ENCODE data around the gene ADPRHL1. TPM values are rescaled to one million over a fixed set of nuclear protein-coding genes. Genes with fewer than 3 reads are reported as not detected.

ADPRHL1 gene
- total RNA-seq, 4 donors from 2014 or later = 6.9 to 15.5 (median 12.6) TPM

DNA sequence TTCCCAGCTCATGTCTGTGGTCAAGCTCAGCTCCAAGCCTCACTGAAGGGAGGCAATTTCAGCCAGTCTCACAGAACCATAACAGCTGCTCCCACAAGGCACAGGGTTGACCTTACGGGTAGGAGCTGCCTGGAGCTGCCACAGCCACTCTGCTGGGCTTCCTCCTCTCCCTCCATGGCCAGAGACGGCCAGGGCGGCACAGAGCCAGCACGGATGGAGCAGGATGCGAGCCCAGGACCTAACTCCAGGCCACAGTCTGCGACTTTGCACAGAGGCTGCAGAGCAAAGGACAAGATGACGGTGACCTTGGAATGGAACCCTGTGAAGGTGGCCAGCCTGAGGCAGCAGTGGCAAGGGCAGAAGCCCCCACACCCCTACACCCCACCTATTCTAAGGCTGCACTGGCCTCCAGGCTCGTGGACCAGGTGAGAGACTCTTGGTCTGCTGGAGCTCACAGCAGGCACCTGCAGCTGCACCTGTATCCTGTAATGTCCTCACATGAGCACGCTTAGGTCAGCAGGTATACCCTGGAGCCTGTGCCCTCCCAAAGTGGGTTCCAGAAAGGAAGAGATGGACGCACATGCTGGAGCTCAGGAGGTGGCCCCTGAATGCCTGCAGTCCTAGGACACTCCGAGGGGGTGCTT is 29.6 kb downstream of the ADPRHL1 start:
- TF ChIP-seq POLR2A (IDR thresholded peaks at IDR 0.05) = no peak
- TF ChIP-seq EP300 (IDR thresholded peaks at IDR 0.05) = no peak
- TF ChIP-seq, protein P1, sequence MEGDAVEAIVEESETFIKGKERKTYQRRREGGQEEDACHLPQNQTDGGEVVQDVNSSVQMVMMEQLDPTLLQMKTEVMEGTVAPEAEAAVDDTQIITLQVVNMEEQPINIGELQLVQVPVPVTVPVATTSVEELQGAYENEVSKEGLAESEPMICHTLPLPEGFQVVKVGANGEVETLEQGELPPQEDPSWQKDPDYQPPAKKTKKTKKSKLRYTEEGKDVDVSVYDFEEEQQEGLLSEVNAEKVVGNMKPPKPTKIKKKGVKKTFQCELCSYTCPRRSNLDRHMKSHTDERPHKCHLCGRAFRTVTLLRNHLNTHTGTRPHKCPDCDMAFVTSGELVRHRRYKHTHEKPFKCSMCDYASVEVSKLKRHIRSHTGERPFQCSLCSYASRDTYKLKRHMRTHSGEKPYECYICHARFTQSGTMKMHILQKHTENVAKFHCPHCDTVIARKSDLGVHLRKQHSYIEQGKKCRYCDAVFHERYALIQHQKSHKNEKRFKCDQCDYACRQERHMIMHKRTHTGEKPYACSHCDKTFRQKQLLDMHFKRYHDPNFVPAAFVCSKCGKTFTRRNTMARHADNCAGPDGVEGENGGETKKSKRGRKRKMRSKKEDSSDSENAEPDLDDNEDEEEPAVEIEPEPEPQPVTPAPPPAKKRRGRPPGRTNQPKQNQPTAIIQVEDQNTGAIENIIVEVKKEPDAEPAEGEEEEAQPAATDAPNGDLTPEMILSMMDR (IDR thresholded peaks at IDR 0.05) = no peak
- no peaks in the 10 kb centered on the region for H3K9me3 ChIP-seq
- H3K27me3 ChIP-seq = no peaks in the 10 kb centered on the region
- H3K27ac ChIP-seq = no peak overlapping the region
- H3K36me3 ChIP-seq = no peaks in the 10 kb centered on the region
- H3K4me1 ChIP-seq = peaks cover 0 to 13% (median 0%) of the 10 kb centered on the region in 4 donors
- DNase-seq (ENCODE audit: low spot score in 2 of 2) = no peak
- 89 to 93% methylated on average over 4 to 10 of the region's 11 CpGs for WGBS, 2 donors
- no peak overlapping the region for H3K4me3 ChIP-seq

DNA sequence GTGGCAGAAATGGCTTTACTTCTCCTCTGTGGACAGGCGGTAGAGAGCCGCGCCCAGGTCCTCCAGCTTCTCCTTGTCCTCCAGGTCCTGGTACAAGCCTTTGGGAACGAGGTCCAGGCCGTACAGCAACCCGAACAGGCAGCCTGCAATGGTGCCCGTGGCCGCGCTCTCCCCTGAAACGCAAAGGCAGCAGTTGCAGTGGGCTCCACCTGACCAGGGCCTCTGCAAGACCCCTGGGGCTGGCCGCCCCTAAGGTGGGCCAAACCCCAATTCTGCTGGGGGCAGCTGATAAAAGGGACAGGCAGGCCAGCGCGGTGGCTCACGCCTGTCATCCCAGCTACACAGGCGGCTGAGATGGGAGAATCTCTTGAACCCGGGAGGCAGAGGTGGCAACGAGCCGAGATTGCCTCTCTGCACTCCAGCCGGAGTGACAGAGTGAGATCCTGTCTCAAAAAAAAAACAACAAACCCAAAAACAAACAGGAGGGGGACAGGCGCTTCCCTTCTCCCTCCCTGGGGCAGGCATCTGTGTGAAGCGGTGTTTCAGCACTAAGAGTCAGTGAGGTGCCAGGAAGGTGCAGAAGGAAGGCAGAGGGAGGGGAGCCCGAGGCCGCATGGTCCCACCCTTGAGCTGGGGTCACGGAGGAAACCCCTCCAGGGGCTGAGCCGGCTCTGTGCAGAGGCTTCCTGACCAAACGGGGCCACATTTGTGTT is 30.3 kb downstream of the ADPRHL1 start:
- Histone ChIP-seq H3K27ac (no peak overlapping the region), H3K27me3 (no peaks in the 10 kb centered on the region), H3K4me1 (peaks cover 0 to 13% (median 0%) of the 10 kb centered on the region in 4 donors), H3K4me3 (no peak overlapping the region), H3K9me3 (no peaks in the 10 kb centered on the region), H3K36me3 (no peaks in the 10 kb centered on the region)
- 73 to 82% methylated on average over 18 to 26 of the region's 26 CpGs for WGBS, 2 donors
- TF ChIP-seq EP300 (IDR thresholded peaks at IDR 0.05) (no peak), POLR2A (IDR thresholded peaks at IDR 0.05) (no peak)
- TF ChIP-seq, protein P1 (IDR thresholded peaks at IDR 0.05) = no peak
- no peak for DNase-seq (ENCODE audit: low spot score in 2 of 2)

DNA sequence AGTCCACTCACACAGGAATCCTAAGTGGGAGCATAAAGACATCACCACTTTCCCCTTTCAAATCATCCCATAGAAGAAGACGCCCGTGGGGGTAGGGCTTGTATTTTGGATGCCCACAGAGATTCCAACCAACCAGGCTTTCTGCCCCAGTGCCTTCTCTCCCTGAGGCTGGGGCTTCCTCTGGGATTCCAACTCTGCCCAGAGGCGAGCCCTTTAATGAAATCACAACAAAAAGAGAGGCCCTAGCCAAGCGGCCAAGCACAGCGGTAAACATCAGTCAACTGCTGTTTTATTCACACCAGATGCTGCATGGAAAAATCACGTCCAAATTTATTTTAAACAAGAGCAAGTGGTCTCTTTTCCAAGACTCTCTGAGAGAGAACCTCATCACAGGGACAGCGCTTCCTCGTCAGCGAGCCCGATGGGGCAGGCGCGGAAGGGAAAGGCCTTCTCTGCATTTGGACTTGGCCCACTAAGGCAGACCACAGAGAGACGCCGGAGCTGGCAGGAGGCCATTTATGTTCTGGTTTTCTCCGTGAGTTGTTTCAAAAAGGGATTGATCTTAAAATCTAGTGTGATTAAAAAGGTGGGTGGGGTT is 31.5 kb downstream of the ADPRHL1 start:
- DNase-seq (ENCODE audit: low spot score in 2 of 2) = peak in 1 of 2 donors; percentile 50
- H3K4me3 ChIP-seq = peak overlapping the region in 1 of 4 donors; percentile 3
- H3K4me1 ChIP-seq = peaks cover 0 to 13% (median 0%) of the 10 kb centered on the region in 4 donors
- peaks cover 0 to 11% of the 10 kb centered on the region in 2 donors for H3K27me3 ChIP-seq
- no peaks in the 10 kb centered on the region for H3K36me3 ChIP-seq
- TF ChIP-seq EP300 (IDR thresholded peaks at IDR 0.05) = no peak
- TF ChIP-seq, protein P1 (IDR thresholded peaks at IDR 0.05) = no peak
- TF ChIP-seq POLR2A (IDR thresholded peaks at IDR 0.05) = no peak
- H3K9me3 ChIP-seq = no peaks in the 10 kb centered on the region
- H3K27ac ChIP-seq = peak overlapping the region in 2 of 4 donors; percentile 56 to 65
- WGBS, 2 donors = 42 to 49% methylated on average over 15 of the region's 15 CpGs

DNA sequence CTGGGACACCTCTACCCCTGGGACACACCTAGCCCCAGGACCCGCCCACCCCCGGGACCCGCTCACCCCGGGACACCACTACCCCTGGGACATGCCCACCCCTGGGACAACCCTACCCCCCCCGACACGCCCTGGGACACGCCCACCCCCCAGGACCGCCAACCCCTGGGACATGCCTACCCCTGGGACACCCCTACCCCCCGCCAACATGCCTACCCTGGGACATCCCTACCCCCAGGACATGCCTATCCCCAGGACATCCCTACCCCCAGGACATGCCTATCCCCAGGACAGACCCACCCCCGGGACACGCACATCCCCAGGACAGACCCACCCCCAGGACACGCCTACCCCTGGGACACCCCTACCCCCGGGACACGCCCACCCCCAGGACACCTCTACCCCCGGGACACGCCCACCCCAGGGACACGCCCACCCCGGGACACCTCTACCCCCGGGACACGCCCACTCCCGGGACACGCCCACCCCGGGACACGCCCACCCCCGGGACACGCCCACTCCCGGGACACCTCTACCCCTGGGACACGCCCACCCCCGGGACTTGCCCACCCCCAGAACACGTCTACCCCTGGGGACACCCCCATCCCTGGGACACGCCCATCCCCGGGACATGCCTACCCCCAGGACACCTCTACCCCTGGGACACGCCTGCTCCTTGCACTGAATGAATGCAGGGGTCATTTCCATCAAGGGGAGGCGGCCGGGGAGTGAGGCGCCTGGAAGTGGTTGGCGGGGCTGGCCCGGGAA is 32.3 kb downstream of the ADPRHL1 start:
- no peaks in the 10 kb centered on the region for H3K36me3 ChIP-seq
- peak overlapping the region in 1 of 4 donors; percentile 65 for H3K27ac ChIP-seq
- H3K27me3 ChIP-seq = peaks cover 0 to 17% of the 10 kb centered on the region in 2 donors
- TF ChIP-seq, protein P1 (IDR thresholded peaks at IDR 0.05) = no peak
- TF ChIP-seq POLR2A (IDR thresholded peaks at IDR 0.05) (no peak), EP300 (IDR thresholded peaks at IDR 0.05) (no peak)
- H3K9me3 ChIP-seq = no peaks in the 10 kb centered on the region
- 64 to 83% methylated on average over 13 to 16 of the region's 38 CpGs for WGBS, 2 donors
- H3K4me1 ChIP-seq = peaks cover 0 to 13% (median 0%) of the 10 kb centered on the region in 4 donors
- no peak overlapping the region for H3K4me3 ChIP-seq
- no peak for DNase-seq (ENCODE audit: low spot score in 2 of 2)

Data from tibial nerve (tissue), 4 donors.